GM12872 (cell line): ENCODE results near the gene CRB3.

Experiments
- TF ChIP-seq, protein P1 (sequence below): IDR thresholded peaks from 3 replicates; pipeline ENCODE4 v1.5.1; 2011; ENCODE audit warnings: low read depth, mild to moderate bottlenecking, low read length, moderate library complexity; ENCODE audit not compliant: insufficient read depth

The CRB3 gene

GRCh38 chr19:6466526-6467248 lies 2.6 kb downstream of the CRB3 start:
- TF ChIP-seq, protein P1, sequence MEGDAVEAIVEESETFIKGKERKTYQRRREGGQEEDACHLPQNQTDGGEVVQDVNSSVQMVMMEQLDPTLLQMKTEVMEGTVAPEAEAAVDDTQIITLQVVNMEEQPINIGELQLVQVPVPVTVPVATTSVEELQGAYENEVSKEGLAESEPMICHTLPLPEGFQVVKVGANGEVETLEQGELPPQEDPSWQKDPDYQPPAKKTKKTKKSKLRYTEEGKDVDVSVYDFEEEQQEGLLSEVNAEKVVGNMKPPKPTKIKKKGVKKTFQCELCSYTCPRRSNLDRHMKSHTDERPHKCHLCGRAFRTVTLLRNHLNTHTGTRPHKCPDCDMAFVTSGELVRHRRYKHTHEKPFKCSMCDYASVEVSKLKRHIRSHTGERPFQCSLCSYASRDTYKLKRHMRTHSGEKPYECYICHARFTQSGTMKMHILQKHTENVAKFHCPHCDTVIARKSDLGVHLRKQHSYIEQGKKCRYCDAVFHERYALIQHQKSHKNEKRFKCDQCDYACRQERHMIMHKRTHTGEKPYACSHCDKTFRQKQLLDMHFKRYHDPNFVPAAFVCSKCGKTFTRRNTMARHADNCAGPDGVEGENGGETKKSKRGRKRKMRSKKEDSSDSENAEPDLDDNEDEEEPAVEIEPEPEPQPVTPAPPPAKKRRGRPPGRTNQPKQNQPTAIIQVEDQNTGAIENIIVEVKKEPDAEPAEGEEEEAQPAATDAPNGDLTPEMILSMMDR = no peak

GRCh38 chr19:6467384-6467783 lies 3.3 kb downstream of the CRB3 start:
- TF ChIP-seq, protein P1 = no peak

- TF ChIP-seq, protein P1 = no peak
Measured at GRCh38 chr19:6470173-6470572, 6.1 kb downstream of the CRB3 start.

DNA sequence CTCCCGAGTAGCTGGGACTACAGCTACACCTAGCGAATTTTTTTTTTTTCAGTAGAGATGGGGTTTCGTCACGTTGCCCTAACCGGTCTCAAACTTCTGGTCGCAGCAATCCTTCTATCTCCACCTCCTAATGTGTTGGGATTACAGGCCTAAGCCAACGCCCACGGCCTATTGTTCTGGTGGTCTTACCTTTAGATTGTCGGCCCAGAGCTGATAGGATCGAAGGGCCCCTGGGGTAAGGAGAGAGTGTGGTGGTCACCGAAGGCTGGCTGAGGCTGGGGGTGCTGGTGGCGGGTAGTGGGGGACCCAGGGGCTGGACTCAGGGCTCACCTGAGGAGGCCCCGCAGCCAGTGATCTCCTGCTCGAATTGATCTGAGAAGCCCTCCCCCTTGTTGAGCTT lies 7.0 kb downstream of the CRB3 start:
- TF ChIP-seq, protein P1 = no peak

DNA sequence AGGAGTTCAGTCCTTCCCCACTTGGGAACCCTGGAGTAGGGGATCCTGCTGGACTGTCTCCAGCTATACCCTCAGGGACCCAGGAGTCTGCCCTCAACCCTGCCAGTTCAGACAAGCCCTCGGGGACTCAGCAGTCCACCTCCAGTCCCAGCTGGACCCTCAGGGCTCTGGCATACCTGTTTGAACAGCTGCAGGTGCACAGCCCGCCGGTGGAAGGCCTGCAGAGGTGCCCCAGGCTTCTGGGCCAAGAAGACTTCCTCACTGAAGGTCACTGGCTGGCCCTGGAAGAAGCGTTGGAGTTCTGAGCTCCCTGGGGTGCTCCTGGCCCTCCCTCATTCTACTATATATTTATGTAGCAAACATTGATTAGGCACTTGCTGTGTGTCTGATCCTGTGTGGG lies 8.6 kb downstream of the CRB3 start:
- TF ChIP-seq, protein P1 = no peak

- TF ChIP-seq, protein P1 = no peak
Measured at GRCh38 chr19:6473647-6474046, 9.6 kb downstream of the CRB3 start.

GRCh38 chr19:6475321-6476108 lies 11.4 kb downstream of the CRB3 start:
- TF ChIP-seq, protein P1 = no peak
